HG03095 (cell line): ENCODE data around the gene MAMDC2.

ENCODE experiments used
- ATAC-seq: cut with Tn5 transposase; IDR thresholded peaks from one replicate; pipeline ENCODE4 v1.9.1; 2021; ENCODE audit warnings: moderate library complexity; ENCODE audit not compliant: unreplicated experiment

Gene MAMDC2

DNA sequence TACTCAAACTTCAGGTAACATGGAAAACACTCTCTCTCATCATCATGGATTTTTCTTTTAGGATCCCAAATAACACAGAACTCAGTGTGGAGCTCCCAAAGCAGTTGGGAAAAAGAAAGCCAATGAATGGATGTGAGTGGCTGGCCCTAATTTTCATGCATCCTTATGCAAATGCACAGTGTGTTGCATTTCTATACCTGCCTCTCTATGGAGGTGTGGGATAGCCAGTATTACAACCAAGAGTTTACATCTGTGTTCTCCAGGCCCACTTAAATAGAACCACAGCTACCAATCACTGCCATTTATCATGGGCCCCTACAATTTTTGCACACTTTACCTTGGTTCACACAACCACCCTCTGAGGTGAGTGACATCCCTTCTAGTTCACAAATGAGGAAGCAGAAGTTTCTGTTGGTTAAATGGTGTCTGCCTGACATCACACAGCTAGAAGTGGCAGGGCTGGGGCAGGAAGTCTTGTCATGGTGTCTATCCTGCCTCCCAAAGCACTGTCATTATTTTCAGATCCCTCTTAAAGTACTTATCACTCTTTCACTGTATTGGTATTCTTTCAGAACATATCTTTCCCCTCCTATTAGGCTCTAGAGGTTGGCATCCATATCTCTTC is 17.3 kb downstream of the MAMDC2 start:
- ATAC-seq: peak; percentile 87

DNA sequence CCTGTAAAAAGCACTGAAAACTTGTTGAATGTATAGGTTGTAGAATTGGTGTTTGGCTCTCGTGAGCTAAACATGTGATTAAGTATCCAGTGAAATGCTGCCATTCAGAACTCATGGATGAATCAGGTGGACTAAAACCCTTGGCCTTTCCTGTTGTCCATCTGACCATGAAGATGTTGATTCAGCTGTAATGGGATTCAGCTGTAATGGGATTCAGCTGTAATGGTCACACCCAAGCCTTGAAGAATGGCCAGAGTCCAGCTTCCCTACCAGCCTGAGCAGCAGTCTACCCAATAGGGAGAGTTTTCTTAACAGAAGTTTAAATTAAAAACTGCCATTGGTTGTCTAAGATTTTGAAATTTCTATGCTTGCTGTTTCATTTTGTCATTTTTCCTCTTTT is 18.1 kb downstream of the MAMDC2 start:
- ATAC-seq: no peak

GRCh38 chr9:70064496-70064895 is 20.8 kb downstream of the MAMDC2 start:
- ATAC-seq: no peak

DNA sequence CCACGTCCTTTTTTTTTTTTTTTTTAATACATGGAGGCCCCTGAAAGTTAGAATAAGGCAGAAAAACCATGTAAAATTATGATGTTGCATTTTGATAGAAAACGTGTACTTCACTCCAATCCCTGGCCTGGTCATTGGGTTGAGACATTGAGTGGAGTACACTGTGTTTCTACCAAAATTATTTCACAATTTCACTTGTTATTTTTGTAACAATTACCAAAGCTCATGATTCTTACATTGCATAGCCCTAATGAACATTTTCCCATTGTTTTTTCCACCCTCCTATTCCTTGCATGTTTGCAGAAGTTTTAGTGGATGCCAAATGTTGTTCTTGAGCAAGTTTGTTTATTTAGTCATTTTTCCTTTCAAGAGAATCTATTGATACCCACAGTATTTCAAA is 21.9 kb downstream of the MAMDC2 start:
- ATAC-seq: no peak

DNA sequence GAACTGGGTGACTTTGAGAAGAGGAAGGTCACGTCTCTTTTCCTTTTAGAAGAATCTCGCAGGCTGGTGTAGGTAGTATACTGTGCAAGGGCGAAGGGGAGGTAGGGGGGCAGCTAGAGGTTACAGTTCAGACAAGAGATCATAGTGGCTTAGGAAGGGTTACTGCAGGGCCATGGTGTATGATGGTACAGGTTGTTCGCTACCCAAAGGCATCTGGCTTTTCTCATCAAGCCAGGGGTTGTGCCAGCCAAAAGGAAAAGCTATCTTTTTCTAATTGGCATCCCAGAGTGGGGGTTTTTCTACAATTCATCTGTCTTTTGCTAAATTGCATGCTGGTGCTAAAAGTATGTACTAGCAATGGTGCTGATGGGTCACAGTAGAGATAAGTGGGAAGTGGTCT is 22.8 kb downstream of the MAMDC2 start:
- no peak for ATAC-seq

- no peak for ATAC-seq
Observed at GRCh38 chr9:70066874-70067273, 23.2 kb downstream of the MAMDC2 start.

GRCh38 chr9:70069704-70070103 is 26.1 kb downstream of the MAMDC2 start:
- ATAC-seq: no peak

DNA sequence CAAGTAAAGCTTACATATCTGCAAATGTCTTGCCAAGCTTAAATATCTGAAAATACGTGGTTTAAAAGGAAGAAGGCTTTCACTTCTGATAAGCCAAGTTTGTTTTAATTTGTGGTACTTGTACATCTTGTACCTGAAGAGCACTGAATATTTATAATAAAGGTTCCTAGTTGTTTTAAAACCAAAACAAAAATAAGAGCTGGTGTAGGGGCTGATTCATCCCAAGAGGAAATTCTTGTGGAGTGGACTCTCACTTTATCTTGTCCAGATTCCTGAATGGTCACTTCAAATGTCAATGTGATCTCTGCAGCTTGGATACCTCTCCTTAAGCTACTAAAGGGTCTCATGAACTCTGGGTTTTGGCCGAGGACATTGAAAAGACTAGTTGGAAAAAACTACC is 29.5 kb downstream of the MAMDC2 start:
- ATAC-seq: no peak

DNA sequence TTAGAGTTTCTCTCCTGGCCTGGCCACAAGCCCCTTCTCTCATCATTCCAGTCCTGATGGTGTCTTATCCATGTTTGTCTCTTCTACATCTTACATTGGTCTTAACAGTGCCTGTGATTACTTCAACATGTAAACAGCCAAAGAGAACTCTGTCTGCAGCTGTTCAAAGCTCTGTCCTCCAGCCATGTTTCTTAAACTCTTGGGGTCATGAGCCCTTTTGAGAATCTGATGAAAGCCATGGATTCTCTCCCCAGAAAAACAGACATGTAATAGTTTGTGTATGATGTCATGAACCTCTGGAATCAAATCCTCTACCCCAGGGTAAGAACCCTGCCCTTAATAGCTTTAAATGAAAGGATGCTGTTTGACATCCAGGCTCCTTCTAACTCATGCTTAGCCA is 30.1 kb downstream of the MAMDC2 start:
- ATAC-seq: no peak

DNA sequence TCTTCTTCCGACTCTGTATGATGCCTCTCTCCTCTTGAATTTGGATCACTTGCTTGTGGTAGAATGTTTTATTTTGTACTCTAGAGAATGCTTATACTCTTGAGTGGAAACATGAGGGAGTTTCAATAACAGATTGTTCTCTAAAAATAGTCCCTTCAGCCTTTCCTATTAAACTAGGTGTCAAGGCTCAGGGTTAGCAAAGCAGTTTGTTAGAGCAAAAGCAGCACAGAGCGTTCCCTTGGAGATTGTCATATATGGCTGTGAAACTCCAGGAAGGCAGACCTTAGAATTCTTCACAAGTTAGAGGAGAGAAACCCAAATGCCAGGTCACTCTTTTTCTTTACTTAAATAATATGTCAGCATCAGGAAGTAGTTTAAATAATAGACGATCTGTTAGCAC is 33.0 kb downstream of the MAMDC2 start:
- ATAC-seq: no peak

GRCh38 chr9:70079417-70080037 is 35.9 kb downstream of the MAMDC2 start:
- no peak for ATAC-seq

GRCh38 chr9:70080481-70081119 is 37.0 kb downstream of the MAMDC2 start:
- no peak for ATAC-seq

- ATAC-seq: no peak
Observed at GRCh38 chr9:70081120-70081495, 37.5 kb downstream of the MAMDC2 start.

- no peak for ATAC-seq
Observed at GRCh38 chr9:70083429-70083828, 39.8 kb downstream of the MAMDC2 start.

GRCh38 chr9:70085241-70085640 is 41.6 kb downstream of the MAMDC2 start:
- no peak for ATAC-seq

DNA sequence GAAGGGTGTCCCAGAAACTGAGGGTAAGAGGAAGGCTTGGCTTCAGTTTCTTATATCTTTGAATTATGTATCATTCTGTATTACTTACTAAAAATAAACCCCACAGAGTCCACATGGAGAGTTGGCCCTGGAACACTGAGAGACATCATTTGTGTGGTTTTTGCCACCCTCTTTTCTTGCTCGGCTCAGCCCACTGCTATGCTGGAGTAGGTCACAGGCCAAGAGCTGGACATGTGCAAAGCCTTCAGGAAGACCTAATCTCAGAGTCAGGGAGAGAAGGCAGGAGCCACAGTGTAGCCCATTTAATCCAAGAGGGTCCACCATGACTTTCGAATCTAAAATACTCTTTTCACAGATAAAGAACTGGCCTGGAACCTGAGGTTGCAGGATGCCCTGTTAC is 47.5 kb downstream of the MAMDC2 start:
- ATAC-seq: no peak

GRCh38 chr9:70091572-70091971 is 47.9 kb downstream of the MAMDC2 start:
- ATAC-seq: no peak

GRCh38 chr9:70092190-70092589 is 48.5 kb downstream of the MAMDC2 start:
- no peak for ATAC-seq

GRCh38 chr9:70093095-70093494 is 49.4 kb downstream of the MAMDC2 start:
- no peak for ATAC-seq

DNA sequence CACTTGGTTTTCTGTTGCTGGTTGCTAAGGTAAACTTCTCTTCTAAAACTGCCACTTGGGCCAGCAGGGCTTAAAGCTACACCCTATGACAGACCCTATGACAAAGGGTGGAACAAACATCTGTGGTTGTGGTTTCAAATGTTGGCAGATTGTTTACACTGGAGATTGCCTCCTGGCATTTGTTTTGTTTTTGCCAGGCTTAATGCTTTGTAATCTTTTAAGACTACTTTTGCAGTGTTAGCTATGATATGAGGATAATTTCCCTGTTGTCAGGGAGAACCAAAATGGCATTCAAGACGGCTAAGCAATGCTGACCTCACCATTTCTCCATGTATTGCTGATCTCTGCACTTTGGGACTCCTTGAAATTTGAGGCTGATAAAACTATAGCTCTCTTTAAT is 50.3 kb downstream of the MAMDC2 start:
- no peak for ATAC-seq

DNA sequence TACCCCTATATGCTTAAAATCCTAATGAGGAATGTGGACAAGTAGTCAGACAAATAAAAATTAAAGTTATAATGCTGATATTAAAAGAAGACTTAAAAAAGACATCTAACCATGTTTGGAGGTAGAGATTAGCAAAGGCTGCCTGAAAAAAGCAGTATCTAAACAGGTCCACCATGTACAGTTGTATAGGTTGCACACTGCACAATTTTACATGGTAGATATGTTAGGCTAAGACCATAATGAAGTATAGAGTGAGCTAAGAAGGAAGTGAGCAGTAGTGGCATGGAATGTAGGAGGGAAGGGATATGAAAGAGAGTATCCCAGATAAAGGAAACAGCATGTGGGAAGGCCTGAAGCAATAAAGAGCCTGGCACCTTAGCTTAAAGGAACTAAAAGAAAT is 51.1 kb downstream of the MAMDC2 start:
- ATAC-seq: no peak

GRCh38 chr9:70097187-70097586 is 53.5 kb downstream of the MAMDC2 start:
- ATAC-seq: no peak

- ATAC-seq: no peak
Observed at GRCh38 chr9:70100362-70100761, 56.7 kb downstream of the MAMDC2 start.
